SK-N-SH (cell line): ENCODE results near the gene NIP7. TPM values are rescaled to one million over a fixed set of nuclear protein-coding genes. Genes with fewer than 3 reads are reported as not detected.
A peak's percentile ranks its signal among the peaks of the same experiment; 100 is the strongest.

Experiments
- CTCF ChIA-PET: fragments of 300-600, 350-600 bp; formaldehyde crosslinking; extraction: SDS; loops from one replicate; lab custom pipeline; 2021; lab: Yijun Ruan, JAX
- POLR2A ChIA-PET: fragments of 350-600 bp; sonication (Branson Sonifier 250); formaldehyde crosslinking; extraction: SDS; loops from one replicate; lab custom pipeline; 2020; ENCODE audit warnings: antibody characterized with exemption, inconsistent platforms; lab: Yijun Ruan, JAX
- DNase-seq: peaks from one replicate; pipeline ENCODE4 v3.0.0; 2012
- H2AFZ ChIP-seq: fragments of 200-600 bp; sonication (generic); 2 replicates; pipeline ENCODE4 v1.8.1; 2016; ENCODE audit warnings: antibody characterized with exemption, mild to moderate bottlenecking, low read depth
- H3F3A ChIP-seq: fragments of 200-600 bp; sonication (generic); replicated peaks from 2 replicates; pipeline ENCODE3; 2016; ENCODE audit warnings: antibody characterized with exemption, mild to moderate bottlenecking; ENCODE audit not compliant: insufficient read depth
- H3K27ac ChIP-seq, 2 experiments: fragments of 200-500 bp in 1 of 2; fragments of 200-600 bp in 1 of 2; sonication (Bioruptor generic) in 1 of 2; sonication (generic), shearing (Covaris generic) in 1 of 2; 2 replicates each; pipeline versions ENCODE4 v1.5.1 to v1.6.1; 2014 to 2016; ENCODE audit warnings: low read depth in 2 of 2, inconsistent platforms in 1 of 2, low read length in 1 of 2, mild to moderate bottlenecking in 1 of 2, mixed read lengths in 1 of 2
- H3K27me3 ChIP-seq: fragments of 200-600 bp; sonication (generic), shearing (Covaris generic); 2 replicates; pipeline ENCODE4 v1.6.1; 2016; ENCODE audit warnings: mixed run types; ENCODE audit not compliant: insufficient read depth
- H3K36me3 ChIP-seq, 2 experiments: fragments of 200-500 bp in 1 of 2; fragments of 200-600 bp in 1 of 2; sonication (Bioruptor generic) in 1 of 2; sonication (generic) in 1 of 2; replicated peaks in 1 of 2; 2 replicates each; pipeline versions ENCODE3 to v1.5.1; 2014 to 2016; ENCODE audit warnings: low read length in 1 of 2, mild to moderate bottlenecking in 1 of 2; ENCODE audit not compliant: insufficient read depth in 2 of 2, control insufficient read depth in 1 of 2
- H3K4me1 ChIP-seq, 2 experiments: fragments of 200-500 bp in 1 of 2; fragments of 200-600 bp in 1 of 2; sonication (Bioruptor generic) in 1 of 2; sonication (generic), shearing (Covaris generic) in 1 of 2; 2 replicates each; pipeline versions ENCODE4 v1.5.1 to v1.6.1; 2014 to 2016; ENCODE audit warnings: low read depth in 1 of 2, low read length in 1 of 2, mixed run types in 1 of 2; ENCODE audit not compliant: insufficient read depth in 2 of 2, control insufficient read depth in 1 of 2
- H3K4me2 ChIP-seq: fragments of 200-600 bp; sonication (generic), shearing (Covaris generic); 2 replicates; pipeline ENCODE4 v1.6.1; 2017; ENCODE audit warnings: mixed run types
- H3K4me3 ChIP-seq, 2 experiments: fragments of 200-500 bp in 1 of 2; fragments of 200-600 bp in 1 of 2; sonication (Bioruptor generic) in 1 of 2; sonication (generic), shearing (Covaris generic) in 1 of 2; 2 replicates each; pipeline versions ENCODE4 v1.5.1 to v1.8.1; 2014 to 2016; ENCODE audit warnings: low read depth in 2 of 2, inconsistent platforms in 1 of 2, low read length in 1 of 2, mild to moderate bottlenecking in 1 of 2, mixed read lengths in 1 of 2, moderate library complexity in 1 of 2
- H3K79me2 ChIP-seq: fragments of 200-600 bp; sonication (generic); 2 replicates; pipeline ENCODE4 v1.8.1; 2017; ENCODE audit warnings: mild to moderate bottlenecking; ENCODE audit not compliant: insufficient read depth
- H3K9ac ChIP-seq: fragments of 200-600 bp; sonication (generic); 2 replicates; pipeline ENCODE4 v1.6.1; 2017; ENCODE audit warnings: mixed run types
- H3K9me2 ChIP-seq: fragments of 200-600 bp; sonication (generic); 2 replicates; pipeline ENCODE4 v1.6.1; 2017; ENCODE audit warnings: mixed run types
- H3K9me3 ChIP-seq: fragments of 200-600 bp; sonication (generic); 2 replicates; pipeline ENCODE4 v1.6.1; 2017; ENCODE audit warnings: mixed run types, mild to moderate bottlenecking, moderate library complexity
- H4K20me1 ChIP-seq: fragments of 200-600 bp; sonication (generic); 2 replicates; pipeline ENCODE4 v1.6.1; 2017; ENCODE audit warnings: mild to moderate bottlenecking, mixed run types; ENCODE audit not compliant: insufficient read depth
- ELF1 ChIP-seq: IDR thresholded peaks from 2 replicates; pipeline ENCODE4 v1.4.0; 2012
- EP300 ChIP-seq, 2 experiments: IDR thresholded peaks; 2 replicates each; pipeline versions ENCODE4 v1.4.0 to v1.6.1; 2012; ENCODE audit warnings: borderline replicate concordance in 1 of 2, low read depth in 1 of 2, low read length in 1 of 2
- EZH2phosphoT487 ChIP-seq: fragments of 200-600 bp; sonication (generic); IDR thresholded peaks from 2 replicates; pipeline ENCODE4 v1.6.1; 2017; ENCODE audit warnings: low read depth, mixed run types, mild to moderate bottlenecking, antibody characterized with exemption, moderate library complexity, borderline replicate concordance
- FOXJ3 ChIP-seq: sonication (generic); formaldehyde crosslinking; IDR thresholded peaks from 2 replicates; pipeline ENCODE4 v1.5.1; 2020; ENCODE audit warnings: mild to moderate bottlenecking, missing genetic modification reagents
- FOXM1 ChIP-seq: IDR thresholded peaks from 2 replicates; pipeline ENCODE4 v1.4.0; 2012; ENCODE audit warnings: low read depth, mild to moderate bottlenecking
- MEF2A ChIP-seq: IDR thresholded peaks from 2 replicates; pipeline ENCODE4 v1.4.0; 2012; ENCODE audit warnings: low read depth, borderline replicate concordance
- MXI1 ChIP-seq: IDR thresholded peaks from 2 replicates; pipeline ENCODE4 v1.6.1; 2012; ENCODE audit warnings: mild to moderate bottlenecking, low read depth, low read length, improper control_type of control experiment
- NFIC ChIP-seq: IDR thresholded peaks from 2 replicates; pipeline ENCODE4 v1.4.0; 2012; ENCODE audit warnings: borderline replicate concordance
- NRF1 ChIP-seq: IDR thresholded peaks from 2 replicates; pipeline ENCODE4 v1.6.1; 2012; ENCODE audit warnings: low read depth, mild to moderate bottlenecking, low read length
- POLR2AphosphoS5 ChIP-seq: IDR thresholded peaks from 2 replicates; pipeline ENCODE4 v1.6.1; 2012; ENCODE audit warnings: low read depth, low read length
- RAD21 ChIP-seq: IDR thresholded peaks from 2 replicates; pipeline ENCODE4 v1.6.1; 2012; ENCODE audit warnings: mild to moderate bottlenecking, low read length
- RFX5 ChIP-seq: IDR thresholded peaks from 2 replicates; pipeline ENCODE4 v1.6.1; 2012; ENCODE audit warnings: mild to moderate bottlenecking, improper control_type of control experiment, low read length
- RXRA ChIP-seq: IDR thresholded peaks from 2 replicates; pipeline ENCODE4 v1.4.0; 2012; ENCODE audit warnings: low read depth, mild to moderate bottlenecking, borderline replicate concordance
- SIN3A ChIP-seq: IDR thresholded peaks from 2 replicates; pipeline ENCODE4 v1.6.1; 2012; ENCODE audit warnings: low read depth, mild to moderate bottlenecking, low read length, moderate library complexity, borderline replicate concordance
- SMC3 ChIP-seq: IDR thresholded peaks from 2 replicates; pipeline ENCODE4 v1.6.1; 2012; ENCODE audit warnings: low read depth, low read length, improper control_type of control experiment
- TCF12 ChIP-seq: IDR thresholded peaks from 2 replicates; pipeline ENCODE4 v1.4.0; 2012
- TEAD4 ChIP-seq: IDR thresholded peaks from 2 replicates; pipeline ENCODE4 v1.4.0; 2012; ENCODE audit warnings: mild to moderate bottlenecking, borderline replicate concordance; ENCODE audit not compliant: insufficient read depth
- WGBS: methylation state at CpG from one replicate; pipeline ENCODE4 v1.1.6; 2017; ENCODE audit warnings: low lambda C conversion rate; 5-methylcytosine and 5-hydroxymethylcytosine counted together
- polyA plus RNA-seq, 3 experiments: library from polyadenylated mRNA; depleted of rRNA; stranded (reverse); fragments of >200 nt; gene quantifications; 2 replicates each; pipeline ENCODE4 v1.2.3, GENCODE V29; 2012
- TF ChIP-seq, protein P1 (sequence below): IDR thresholded peaks from 2 replicates; pipeline ENCODE4; 2012
- TF ChIP-seq, protein P2 (sequence below): IDR thresholded peaks from 2 replicates; pipeline ENCODE4 v1.4.0; 2012; ENCODE audit warnings: low read depth
- TF ChIP-seq, protein P3 (sequence below): IDR thresholded peaks from 2 replicates; pipeline ENCODE4 v1.6.1; 2012; ENCODE audit warnings: mild to moderate bottlenecking, low read depth, low read length, moderate library complexity
- TF ChIP-seq, protein P4 (sequence below): IDR thresholded peaks from 2 replicates; pipeline ENCODE4 v1.4.0; 2012; ENCODE audit warnings: low read depth, borderline replicate concordance
- TF ChIP-seq, protein P5 (sequence below): fragments of 150-350 bp; IDR thresholded peaks from 2 replicates; pipeline ENCODE4 v1.6.1; 2017; ENCODE audit warnings: antibody characterized with exemption, low read length, low read depth, borderline replicate concordance
- TF ChIP-seq, protein P6 (sequence below): fragments of 150-350 bp; IDR thresholded peaks from 2 replicates; pipeline ENCODE4 v1.6.1; 2016; ENCODE audit warnings: mild to moderate bottlenecking, low read depth, low read length

NIP7 gene
- 19.0 and 22.8 TPM in 2 replicates for polyA plus RNA-seq (2012; rRNA removed)
- polyA plus RNA-seq (2012; cell fraction: cytosol; rRNA removed): 24.7 and 29.3 TPM in 2 replicates
- 16.0 and 18.5 TPM in 2 replicates for polyA plus RNA-seq (2012; cell fraction: nucleus; rRNA removed)

DNA sequence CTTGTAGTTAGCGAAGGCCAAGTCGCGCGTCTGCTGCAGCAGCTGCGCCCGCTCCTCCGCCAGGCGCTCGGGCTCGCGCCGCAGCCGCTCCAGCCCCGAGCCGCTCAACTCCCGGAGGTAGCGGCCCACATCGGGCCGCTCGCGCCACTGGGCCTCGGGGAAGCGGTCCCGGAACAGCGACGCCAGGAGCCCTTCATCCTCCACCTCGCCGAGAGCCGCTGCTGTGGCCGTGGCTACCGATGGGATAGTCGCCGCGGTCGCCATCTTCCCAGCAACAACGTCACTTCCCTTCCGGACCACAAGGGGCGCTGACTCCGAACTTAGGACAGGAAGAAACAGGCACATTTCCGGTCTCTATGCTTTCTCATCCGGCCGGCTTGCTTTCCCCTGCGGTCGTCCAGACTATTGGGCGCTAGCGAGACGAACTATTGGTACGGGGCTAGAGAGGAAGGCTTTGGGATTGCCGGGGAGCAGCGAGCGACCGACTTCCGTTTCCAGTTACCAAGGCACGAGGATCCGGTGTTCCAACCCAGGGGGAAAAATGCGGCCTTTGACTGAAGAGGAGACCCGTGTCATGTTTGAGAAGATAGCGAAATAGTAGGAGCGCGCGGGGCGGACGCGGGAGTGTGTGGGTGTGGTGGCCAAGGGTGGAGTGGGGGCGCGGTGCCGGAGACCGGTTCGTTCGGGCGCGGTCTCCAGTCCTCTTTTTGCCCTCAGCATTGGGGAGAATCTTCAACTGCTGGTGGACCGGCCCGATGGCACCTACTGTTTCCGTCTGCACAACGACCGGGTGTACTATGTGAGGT is at the start of gene NIP7, which contains the start of gene COG8:
Gene NIP7 (plus strand): TSS at position 484 of the 806 bp plus-strand sequence. CDS start 58 bp downstream, at position 542.
Gene COG8 (minus strand): TSS at position 276 of the 806 bp plus-strand sequence. CDS start 12 bp downstream, at position 264.
- peak within 1 kb of the TSS; percentile 76 to 99 for H3K4me3 ChIP-seq
- ChIA-PET POLR2A (interaction anchor here (1.1 to 3.3 kb wide), 3 partner anchors 10 to 15 kb away, joined by 3 to 24 read pairs (median 4); partner anchors contain the start of gene PDF), CTCF (interaction anchor here (0.8 to 1.7 kb wide), 8 partner anchors 11 to 150 kb away, joined by 3 to 21 read pairs (median 3); partner anchors contain the start of genes PDF and TMED6)
- peak; percentile 96 for DNase-seq
- no peaks in the 10 kb centered on the region for H3K9me3 ChIP-seq
- peaks cover 15 to 20% of the 10 kb centered on the region in 2 experiments; a peak in 3 of 4 replicates for H3K4me1 ChIP-seq
- H3F3A ChIP-seq: peaks cover 7% of the 10 kb centered on the region
- peak within 1 kb of the TSS; percentile 85 to 89 for H3K27ac ChIP-seq
- H3K4me2 ChIP-seq: peak within 1 kb of the TSS; percentile 99
- no peaks in the 10 kb centered on the region for H3K27me3 ChIP-seq
- H3K9me2 ChIP-seq: no peaks in the 10 kb centered on the region
- peak within 1 kb of the TSS; percentile 89 for H3K9ac ChIP-seq
- 2% methylated on average over 24 of the region's 77 CpGs for WGBS
- H2AFZ ChIP-seq: peak within 1 kb of the TSS; percentile 92
- peaks cover 40 to 49% of the 10 kb centered on the region in 2 experiments for H3K36me3 ChIP-seq
- peaks cover 81% of the 10 kb centered on the region for H3K79me2 ChIP-seq
- no peaks in the 10 kb centered on the region for H4K20me1 ChIP-seq
- TF ChIP-seq RFX5 (peak; percentile 69), MXI1 (peak; percentile 95), FOXM1 (no peak), RXRA (no peak), EP300 (IDR thresholded peaks at IDR 0.05; ENCODE audit: borderline replicate concordance in 1 of 2, low read depth in 1 of 2, low read length in 1 of 2) (no peak), EZH2phosphoT487 (no peak), TEAD4 (no peak), NRF1 (no peak), MEF2A (no peak), SIN3A (peak; percentile 85; the same call in 1 of the 2 replicates), FOXJ3 (0 out of 2 replicates have a peak, but pooled peaks have one; percentile 11), NFIC (no peak), TCF12 (no peak), ELF1 (peak; percentile 81), RAD21 (no peak), SMC3 (no peak), POLR2AphosphoS5 (peak; percentile 92)
- TF ChIP-seq, protein P1, sequence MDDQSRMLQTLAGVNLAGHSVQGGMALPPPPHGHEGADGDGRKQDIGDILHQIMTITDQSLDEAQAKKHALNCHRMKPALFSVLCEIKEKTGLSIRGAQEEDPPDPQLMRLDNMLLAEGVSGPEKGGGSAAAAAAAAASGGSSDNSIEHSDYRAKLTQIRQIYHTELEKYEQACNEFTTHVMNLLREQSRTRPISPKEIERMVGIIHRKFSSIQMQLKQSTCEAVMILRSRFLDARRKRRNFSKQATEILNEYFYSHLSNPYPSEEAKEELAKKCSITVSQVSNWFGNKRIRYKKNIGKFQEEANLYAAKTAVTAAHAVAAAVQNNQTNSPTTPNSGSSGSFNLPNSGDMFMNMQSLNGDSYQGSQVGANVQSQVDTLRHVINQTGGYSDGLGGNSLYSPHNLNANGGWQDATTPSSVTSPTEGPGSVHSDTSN: no peak
- TF ChIP-seq, protein P2, sequence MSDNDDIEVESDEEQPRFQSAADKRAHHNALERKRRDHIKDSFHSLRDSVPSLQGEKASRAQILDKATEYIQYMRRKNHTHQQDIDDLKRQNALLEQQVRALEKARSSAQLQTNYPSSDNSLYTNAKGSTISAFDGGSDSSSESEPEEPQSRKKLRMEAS: peak; percentile 98
- TF ChIP-seq, protein P3, sequence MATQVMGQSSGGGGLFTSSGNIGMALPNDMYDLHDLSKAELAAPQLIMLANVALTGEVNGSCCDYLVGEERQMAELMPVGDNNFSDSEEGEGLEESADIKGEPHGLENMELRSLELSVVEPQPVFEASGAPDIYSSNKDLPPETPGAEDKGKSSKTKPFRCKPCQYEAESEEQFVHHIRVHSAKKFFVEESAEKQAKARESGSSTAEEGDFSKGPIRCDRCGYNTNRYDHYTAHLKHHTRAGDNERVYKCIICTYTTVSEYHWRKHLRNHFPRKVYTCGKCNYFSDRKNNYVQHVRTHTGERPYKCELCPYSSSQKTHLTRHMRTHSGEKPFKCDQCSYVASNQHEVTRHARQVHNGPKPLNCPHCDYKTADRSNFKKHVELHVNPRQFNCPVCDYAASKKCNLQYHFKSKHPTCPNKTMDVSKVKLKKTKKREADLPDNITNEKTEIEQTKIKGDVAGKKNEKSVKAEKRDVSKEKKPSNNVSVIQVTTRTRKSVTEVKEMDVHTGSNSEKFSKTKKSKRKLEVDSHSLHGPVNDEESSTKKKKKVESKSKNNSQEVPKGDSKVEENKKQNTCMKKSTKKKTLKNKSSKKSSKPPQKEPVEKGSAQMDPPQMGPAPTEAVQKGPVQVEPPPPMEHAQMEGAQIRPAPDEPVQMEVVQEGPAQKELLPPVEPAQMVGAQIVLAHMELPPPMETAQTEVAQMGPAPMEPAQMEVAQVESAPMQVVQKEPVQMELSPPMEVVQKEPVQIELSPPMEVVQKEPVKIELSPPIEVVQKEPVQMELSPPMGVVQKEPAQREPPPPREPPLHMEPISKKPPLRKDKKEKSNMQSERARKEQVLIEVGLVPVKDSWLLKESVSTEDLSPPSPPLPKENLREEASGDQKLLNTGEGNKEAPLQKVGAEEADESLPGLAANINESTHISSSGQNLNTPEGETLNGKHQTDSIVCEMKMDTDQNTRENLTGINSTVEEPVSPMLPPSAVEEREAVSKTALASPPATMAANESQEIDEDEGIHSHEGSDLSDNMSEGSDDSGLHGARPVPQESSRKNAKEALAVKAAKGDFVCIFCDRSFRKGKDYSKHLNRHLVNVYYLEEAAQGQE: 0 out of 2 replicates have a peak, but pooled peaks have one; percentile 35
- TF ChIP-seq, protein P4, sequence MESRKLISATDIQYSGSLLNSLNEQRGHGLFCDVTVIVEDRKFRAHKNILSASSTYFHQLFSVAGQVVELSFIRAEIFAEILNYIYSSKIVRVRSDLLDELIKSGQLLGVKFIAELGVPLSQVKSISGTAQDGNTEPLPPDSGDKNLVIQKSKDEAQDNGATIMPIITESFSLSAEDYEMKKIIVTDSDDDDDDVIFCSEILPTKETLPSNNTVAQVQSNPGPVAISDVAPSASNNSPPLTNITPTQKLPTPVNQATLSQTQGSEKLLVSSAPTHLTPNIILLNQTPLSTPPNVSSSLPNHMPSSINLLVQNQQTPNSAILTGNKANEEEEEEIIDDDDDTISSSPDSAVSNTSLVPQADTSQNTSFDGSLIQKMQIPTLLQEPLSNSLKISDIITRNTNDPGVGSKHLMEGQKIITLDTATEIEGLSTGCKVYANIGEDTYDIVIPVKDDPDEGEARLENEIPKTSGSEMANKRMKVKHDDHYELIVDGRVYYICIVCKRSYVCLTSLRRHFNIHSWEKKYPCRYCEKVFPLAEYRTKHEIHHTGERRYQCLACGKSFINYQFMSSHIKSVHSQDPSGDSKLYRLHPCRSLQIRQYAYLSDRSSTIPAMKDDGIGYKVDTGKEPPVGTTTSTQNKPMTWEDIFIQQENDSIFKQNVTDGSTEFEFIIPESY: peak; percentile 63
- TF ChIP-seq, protein P5, sequence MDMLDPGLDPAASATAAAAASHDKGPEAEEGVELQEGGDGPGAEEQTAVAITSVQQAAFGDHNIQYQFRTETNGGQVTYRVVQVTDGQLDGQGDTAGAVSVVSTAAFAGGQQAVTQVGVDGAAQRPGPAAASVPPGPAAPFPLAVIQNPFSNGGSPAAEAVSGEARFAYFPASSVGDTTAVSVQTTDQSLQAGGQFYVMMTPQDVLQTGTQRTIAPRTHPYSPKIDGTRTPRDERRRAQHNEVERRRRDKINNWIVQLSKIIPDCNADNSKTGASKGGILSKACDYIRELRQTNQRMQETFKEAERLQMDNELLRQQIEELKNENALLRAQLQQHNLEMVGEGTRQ: no peak
- TF ChIP-seq, protein P6, sequence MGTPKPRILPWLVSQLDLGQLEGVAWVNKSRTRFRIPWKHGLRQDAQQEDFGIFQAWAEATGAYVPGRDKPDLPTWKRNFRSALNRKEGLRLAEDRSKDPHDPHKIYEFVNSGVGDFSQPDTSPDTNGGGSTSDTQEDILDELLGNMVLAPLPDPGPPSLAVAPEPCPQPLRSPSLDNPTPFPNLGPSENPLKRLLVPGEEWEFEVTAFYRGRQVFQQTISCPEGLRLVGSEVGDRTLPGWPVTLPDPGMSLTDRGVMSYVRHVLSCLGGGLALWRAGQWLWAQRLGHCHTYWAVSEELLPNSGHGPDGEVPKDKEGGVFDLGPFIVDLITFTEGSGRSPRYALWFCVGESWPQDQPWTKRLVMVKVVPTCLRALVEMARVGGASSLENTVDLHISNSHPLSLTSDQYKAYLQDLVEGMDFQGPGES: no peak
